Colonic mucosa (tissue), 4 donors: ENCODE results near the gene ATF7. TPM values are rescaled to one million over a fixed set of nuclear protein-coding genes. Genes with fewer than 3 reads are reported as not detected.
A peak's percentile ranks its signal among the peaks of the same experiment; 100 is the strongest.

Source experiments
- DNase-seq: peaks from one replicate; pipeline ENCODE4 v3.0.0-alpha.2; 2020
- H3K27ac ChIP-seq: fragments of 200-600 bp; one replicate; pipeline ENCODE4 v1.8.0; 2021
- H3K27me3 ChIP-seq: fragments of 200-600 bp; one replicate; pipeline ENCODE4 v1.8.0; 2021
- H3K36me3 ChIP-seq: fragments of 200-600 bp; one replicate; pipeline ENCODE4 v1.8.0; 2021
- H3K4me1 ChIP-seq: fragments of 200-600 bp; one replicate; pipeline ENCODE4 v1.8.0; 2021; ENCODE audit warnings: mild to moderate bottlenecking
- H3K4me3 ChIP-seq: fragments of 200-600 bp; one replicate; pipeline ENCODE4 v1.8.0; 2021
- H3K9ac ChIP-seq, 2 donors: one replicate each; pipeline ENCODE4 v1.7.0; 2013; ENCODE audit warnings: control low read depth in 2 of 2, low read depth in 2 of 2, low read length in 2 of 2
- H3K9me3 ChIP-seq: fragments of 200-600 bp; one replicate; pipeline ENCODE4 v1.8.0; 2021
- intact Hi-C: fragments of 100-400 bp; cut with DNase I; formaldehyde crosslinking; loops from one replicate; pipeline ENCODE4 v1.14.1; 2022
- total RNA-seq, 2 donors: library from RNA; stranded (reverse); fragmentation: NEBNext Ultra II Directional in 1 of 2; extraction: Animal tissue kit (Norgen Biotek cat#: 25700) in 1 of 2; gene quantifications; one replicate each; pipeline ENCODE4 v1.2.1, GENCODE V29; 2021
- TF ChIP-seq, protein P1 (sequence below): fragments of 200-600 bp; IDR thresholded peaks from one replicate; pipeline ENCODE4 v1.8.0; 2022; ENCODE audit warnings: antibody characterized with exemption, mild to moderate bottlenecking
- donor health status: healthy.
- donor health status: DM: no; HTN: no; CAD: no.
- donor health status: DM: no; HTN: no; CAD: no.

Gene ATF7
- 10 to 100 TPM; 31.1 to 38.5 TPM for total RNA-seq

DNA sequence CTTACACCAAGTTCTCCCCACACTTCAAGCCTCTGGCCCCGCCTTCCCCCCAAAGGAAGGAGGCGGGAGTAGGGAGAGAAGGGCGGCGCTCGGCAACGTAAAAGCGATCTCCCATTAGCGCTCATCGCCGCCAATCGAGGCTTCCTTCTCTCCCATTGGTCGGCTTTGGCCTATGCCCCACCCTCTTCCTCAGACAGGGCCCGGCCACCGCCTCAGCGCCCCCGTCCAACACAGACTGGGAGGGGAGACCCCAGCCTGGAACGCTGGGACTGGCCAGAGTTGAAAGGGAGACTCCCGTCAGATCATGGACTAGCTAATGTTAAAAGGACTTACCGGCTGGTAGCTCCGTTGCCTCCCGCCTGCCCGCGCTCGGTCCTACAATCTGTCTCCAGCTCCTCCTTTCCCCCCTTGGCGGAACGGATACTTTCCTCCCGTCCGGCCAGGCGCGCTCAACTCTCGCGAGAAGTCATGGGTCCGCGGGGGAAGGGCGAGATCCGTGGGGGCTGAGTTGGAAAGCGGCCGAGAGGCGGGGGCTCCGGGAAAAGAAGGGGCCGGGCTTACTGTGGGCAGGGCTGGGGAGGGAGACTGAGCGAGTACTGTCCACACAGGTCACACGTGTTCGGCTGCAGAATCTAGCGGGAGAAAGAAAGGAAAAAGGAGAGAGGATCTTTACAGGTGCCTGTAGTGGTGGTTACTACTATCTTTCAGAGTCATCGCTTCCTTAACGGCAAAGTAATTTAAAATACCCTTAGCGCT lies at the start of gene ATF7:
Gene ATF7 (minus strand): TSS at position 437 of the 756 bp plus-strand sequence. CDS start 25,382 bp downstream, outside the sequence.
- intact Hi-C loops: loop anchor here (2.0 kb wide), 1 partner anchor 49 kb away; no protein-coding TSS in a partner anchor
- Histone ChIP-seq H3K27ac (peak within 1 kb of the TSS; percentile 67), H3K4me3 (peak within 1 kb of the TSS; percentile 44), H3K9ac (peak within 1 kb of the TSS; percentile 75 to 92), H3K27me3 (no peaks in the 10 kb centered on the region), H3K36me3 (no peaks in the 10 kb centered on the region), H3K9me3 (no peaks in the 10 kb centered on the region), H3K4me1 (peaks cover 5% of the 10 kb centered on the region)
- TF ChIP-seq, protein P1, sequence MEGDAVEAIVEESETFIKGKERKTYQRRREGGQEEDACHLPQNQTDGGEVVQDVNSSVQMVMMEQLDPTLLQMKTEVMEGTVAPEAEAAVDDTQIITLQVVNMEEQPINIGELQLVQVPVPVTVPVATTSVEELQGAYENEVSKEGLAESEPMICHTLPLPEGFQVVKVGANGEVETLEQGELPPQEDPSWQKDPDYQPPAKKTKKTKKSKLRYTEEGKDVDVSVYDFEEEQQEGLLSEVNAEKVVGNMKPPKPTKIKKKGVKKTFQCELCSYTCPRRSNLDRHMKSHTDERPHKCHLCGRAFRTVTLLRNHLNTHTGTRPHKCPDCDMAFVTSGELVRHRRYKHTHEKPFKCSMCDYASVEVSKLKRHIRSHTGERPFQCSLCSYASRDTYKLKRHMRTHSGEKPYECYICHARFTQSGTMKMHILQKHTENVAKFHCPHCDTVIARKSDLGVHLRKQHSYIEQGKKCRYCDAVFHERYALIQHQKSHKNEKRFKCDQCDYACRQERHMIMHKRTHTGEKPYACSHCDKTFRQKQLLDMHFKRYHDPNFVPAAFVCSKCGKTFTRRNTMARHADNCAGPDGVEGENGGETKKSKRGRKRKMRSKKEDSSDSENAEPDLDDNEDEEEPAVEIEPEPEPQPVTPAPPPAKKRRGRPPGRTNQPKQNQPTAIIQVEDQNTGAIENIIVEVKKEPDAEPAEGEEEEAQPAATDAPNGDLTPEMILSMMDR: no peak
- peak; percentile 99 for DNase-seq

DNA sequence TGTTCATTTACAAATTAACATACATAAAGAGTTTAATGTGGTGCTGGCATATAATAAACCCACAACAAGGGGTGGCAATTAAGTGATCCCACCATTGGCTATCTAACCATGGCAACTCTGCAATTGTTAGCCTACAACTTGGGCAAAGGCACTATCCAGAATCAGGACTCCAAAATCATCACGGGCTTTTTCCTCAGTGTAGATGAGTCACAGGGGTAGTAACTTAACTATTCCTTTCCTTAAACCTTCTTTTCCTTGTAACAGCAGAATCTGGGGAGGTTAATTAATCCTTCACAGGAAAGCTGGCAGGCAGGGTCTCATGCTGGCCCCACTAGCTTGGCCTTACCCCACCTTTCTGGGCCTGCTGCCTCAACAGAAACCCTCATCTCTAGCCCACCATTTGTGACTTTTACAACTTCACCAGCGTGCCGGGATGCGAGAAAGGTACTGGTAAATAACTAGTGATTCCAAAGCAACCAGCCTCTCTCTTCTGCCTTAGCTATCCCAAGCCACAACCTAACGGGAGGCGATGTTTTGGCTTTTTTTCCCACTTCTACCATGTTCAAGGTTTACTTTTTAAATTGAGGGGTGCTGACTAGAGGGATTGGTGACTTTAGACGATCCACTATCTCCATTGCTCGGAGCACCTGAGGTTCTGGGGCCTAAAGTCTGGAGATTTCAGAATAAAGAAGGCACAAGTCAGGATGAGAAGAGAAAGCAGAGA lies 49.0 kb upstream of the ATF7 start:
- no peak for DNase-seq
- TF ChIP-seq, protein P1: no peak
- H3K4me1 ChIP-seq: peaks cover 7% of the 10 kb centered on the region
- H3K27ac ChIP-seq: peak overlapping the region; percentile 74
- intact Hi-C loops: loop anchor here (2.0 kb wide), 1 partner anchor 50 kb away; no protein-coding TSS in a partner anchor
- no peaks in the 10 kb centered on the region for H3K27me3 ChIP-seq
- H3K36me3 ChIP-seq: no peaks in the 10 kb centered on the region
- H3K9me3 ChIP-seq: no peaks in the 10 kb centered on the region
- peak overlapping the region; percentile 57 for H3K4me3 ChIP-seq
- peak overlapping the region; percentile 71 to 79 for H3K9ac ChIP-seq

DNA sequence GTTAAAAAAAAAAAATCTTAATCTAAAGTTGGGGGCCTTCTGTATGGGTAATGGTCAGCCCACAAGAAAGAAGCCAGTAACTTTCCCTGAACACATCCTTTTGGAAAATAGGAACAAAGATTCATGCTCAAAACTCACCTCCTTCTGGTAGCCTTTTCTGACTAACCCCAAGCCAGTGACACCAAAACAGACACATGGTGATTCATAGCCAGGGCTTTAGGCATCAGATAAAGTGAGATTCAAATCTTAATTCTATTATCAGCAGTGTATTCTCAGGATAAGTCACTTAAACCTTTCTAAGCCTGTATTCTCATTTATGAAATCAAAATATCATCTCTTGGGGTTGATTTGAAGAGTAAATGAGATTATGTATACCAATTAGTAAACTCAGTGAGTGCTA lies 44.8 kb upstream of the ATF7 start:
- Histone ChIP-seq H3K4me1 (peaks cover 7% of the 10 kb centered on the region), H3K4me3 (no peak overlapping the region), H3K27me3 (no peaks in the 10 kb centered on the region), H3K9ac (no peak overlapping the region), H3K9me3 (no peaks in the 10 kb centered on the region), H3K36me3 (no peaks in the 10 kb centered on the region), H3K27ac (no peak overlapping the region)
- TF ChIP-seq, protein P1: no peak
- intact Hi-C loops: no loop called here
- no peak for DNase-seq

DNA sequence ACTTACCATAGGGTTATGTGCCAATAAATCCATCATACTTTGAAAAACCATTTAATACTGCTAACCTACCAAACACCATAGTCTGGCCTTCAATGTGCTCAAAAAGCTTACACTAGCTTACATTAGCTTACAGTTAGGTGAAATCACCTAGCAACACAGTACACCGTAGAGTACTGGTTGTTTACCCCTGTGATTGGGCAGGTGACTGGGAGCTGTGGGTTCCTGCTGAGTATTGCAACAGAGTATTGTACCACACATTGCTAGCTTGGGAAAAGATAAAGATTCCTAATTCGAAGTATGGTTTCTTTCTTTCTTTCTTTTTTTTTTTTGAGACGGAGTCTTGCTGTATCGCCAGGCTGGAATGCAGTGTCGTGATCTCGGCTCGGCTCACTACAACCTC lies 44.1 kb upstream of the ATF7 start:
- no peak for DNase-seq
- H3K27me3 ChIP-seq: no peaks in the 10 kb centered on the region
- H3K36me3 ChIP-seq: peaks cover 4% of the 10 kb centered on the region
- H3K9ac ChIP-seq: no peak overlapping the region
- H3K4me1 ChIP-seq: peaks cover 7% of the 10 kb centered on the region
- no peak overlapping the region for H3K27ac ChIP-seq
- no peak overlapping the region for H3K4me3 ChIP-seq
- TF ChIP-seq, protein P1: no peak
- intact Hi-C loops: no loop called here
- H3K9me3 ChIP-seq: no peaks in the 10 kb centered on the region

DNA sequence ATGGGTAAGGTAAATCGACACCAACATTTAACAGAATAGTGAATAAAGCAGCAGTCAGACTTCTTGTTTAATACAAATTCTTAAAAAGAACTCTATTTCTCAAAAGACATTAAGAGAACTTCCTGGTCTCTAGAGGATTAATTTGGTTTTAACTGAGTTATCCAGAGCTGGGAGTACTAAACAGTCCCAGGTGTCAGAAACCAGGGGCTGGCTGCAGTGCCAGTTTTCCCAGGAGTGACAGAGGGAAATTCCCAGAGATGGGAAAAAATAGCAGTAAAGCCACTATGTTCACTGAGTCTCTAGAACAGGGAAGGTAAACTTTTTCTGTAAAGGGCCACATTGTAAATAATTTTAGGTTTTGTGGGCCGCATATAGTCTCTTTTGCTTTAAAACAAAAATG lies 40.9 kb upstream of the ATF7 start:
- intact Hi-C loops: no loop called here
- Histone ChIP-seq H3K9me3 (no peaks in the 10 kb centered on the region), H3K27ac (no peak overlapping the region)

More for the DNA sequence above, 40.9 kb upstream of the ATF7 start:
- Histone ChIP-seq H3K9ac (no peak overlapping the region), H3K27me3 (no peaks in the 10 kb centered on the region), H3K4me3 (no peak overlapping the region), H3K36me3 (peaks cover 4% of the 10 kb centered on the region), H3K4me1 (no peaks in the 10 kb centered on the region)
- TF ChIP-seq, protein P1: no peak
- no peak for DNase-seq
